ENCODE measurements around the gene SPAG16.

DNA sequence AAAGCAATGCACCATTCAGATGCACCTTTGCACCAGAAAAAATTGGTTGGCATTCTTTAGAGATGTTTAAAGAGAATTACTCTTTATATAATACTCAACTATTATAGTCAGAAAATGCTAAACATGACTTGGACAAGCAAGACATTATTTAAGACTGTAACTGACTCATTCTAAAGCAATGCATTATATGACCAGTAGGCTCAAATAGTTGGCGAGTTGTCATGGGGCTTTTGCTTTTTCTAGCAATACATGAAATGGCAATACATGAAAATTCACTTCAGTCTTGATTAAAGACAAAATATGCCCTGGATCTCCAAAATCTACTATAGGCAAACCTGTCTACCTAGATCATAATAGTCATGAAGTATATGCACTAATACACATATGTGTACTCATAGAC lies 909.7 kb downstream of the SPAG16 start:
- no peak for TF ChIP-seq POLR2AphosphoS5 (IDR thresholded peaks at IDR 0.05)
- TF ChIP-seq, protein P1, sequence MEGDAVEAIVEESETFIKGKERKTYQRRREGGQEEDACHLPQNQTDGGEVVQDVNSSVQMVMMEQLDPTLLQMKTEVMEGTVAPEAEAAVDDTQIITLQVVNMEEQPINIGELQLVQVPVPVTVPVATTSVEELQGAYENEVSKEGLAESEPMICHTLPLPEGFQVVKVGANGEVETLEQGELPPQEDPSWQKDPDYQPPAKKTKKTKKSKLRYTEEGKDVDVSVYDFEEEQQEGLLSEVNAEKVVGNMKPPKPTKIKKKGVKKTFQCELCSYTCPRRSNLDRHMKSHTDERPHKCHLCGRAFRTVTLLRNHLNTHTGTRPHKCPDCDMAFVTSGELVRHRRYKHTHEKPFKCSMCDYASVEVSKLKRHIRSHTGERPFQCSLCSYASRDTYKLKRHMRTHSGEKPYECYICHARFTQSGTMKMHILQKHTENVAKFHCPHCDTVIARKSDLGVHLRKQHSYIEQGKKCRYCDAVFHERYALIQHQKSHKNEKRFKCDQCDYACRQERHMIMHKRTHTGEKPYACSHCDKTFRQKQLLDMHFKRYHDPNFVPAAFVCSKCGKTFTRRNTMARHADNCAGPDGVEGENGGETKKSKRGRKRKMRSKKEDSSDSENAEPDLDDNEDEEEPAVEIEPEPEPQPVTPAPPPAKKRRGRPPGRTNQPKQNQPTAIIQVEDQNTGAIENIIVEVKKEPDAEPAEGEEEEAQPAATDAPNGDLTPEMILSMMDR (IDR thresholded peaks at IDR 0.05) = peak in 1 of 4 experiments; percentile 17

All from prostate gland (tissue), 2 donors.